Measurements from ENCODE around the gene GALNT12. TPM values are rescaled to one million over a fixed set of nuclear protein-coding genes. Genes with fewer than 3 reads are reported as not detected.

GALNT12 gene
- total RNA-seq, 5 donors from 2014 or later (not counting 1 experiment from before 2014, with no cell fraction given) = 9.5 to 11.7 (median 11.6) TPM

GRCh38 chr9:98801561-98801960 is 5.9 kb upstream of the GALNT12 start:
- WGBS (ENCODE audit: insufficient coverage) = no CpG with 5 or more reads among the region's 1 CpG
- Mint-ChIP-seq H3K27ac (no peak overlapping the region), H3K4me1 (peaks cover 9 to 16% (median 12%) of the 10 kb centered on the region in 3 donors), H3K36me3 (peaks cover 3% of the 10 kb centered on the region), H3K27me3 (peaks cover 4 to 6% of the 10 kb centered on the region in 2 donors), H3K4me3 (no peak overlapping the region), H3K9me3 (peaks cover 0 to 11% (median 9%) of the 10 kb centered on the region in 3 donors)
- Histone ChIP-seq H3K36me3 (ENCODE audit: control insufficient read depth in 2 of 2, extremely low read depth in 1 of 2, insufficient read depth in 1 of 2, low read length in 1 of 2) (no peaks in the 10 kb centered on the region), H3K4me1 (ENCODE audit: control insufficient read depth in 1 of 2, extremely low read depth in 1 of 2, insufficient read depth in 2 of 2, low read length in 2 of 2) (peaks cover 0 to 6% of the 10 kb centered on the region in 2 experiments), H3K9me3 (no peaks in the 10 kb centered on the region), H3K27ac (ENCODE audit: low read length) (no peak overlapping the region), H3K4me3 (ENCODE audit: control insufficient read depth in 1 of 2, extremely low read depth in 1 of 2, low read length in 1 of 2) (no peak overlapping the region), H3K27me3 (replicated peaks in 1 of 2; ENCODE audit: control insufficient read depth in 2 of 2, extremely low read depth in 1 of 2, insufficient read depth in 2 of 2, low read length in 1 of 2) (peaks cover 0 to 17% of the 10 kb centered on the region in 2 experiments)
- DNase-seq = no peak
- POLR2A ChIA-PET = no interaction called here
- CTCF ChIA-PET = no interaction called here
- no peak for ATAC-seq (replicated peaks in 1 of 4)

DNA sequence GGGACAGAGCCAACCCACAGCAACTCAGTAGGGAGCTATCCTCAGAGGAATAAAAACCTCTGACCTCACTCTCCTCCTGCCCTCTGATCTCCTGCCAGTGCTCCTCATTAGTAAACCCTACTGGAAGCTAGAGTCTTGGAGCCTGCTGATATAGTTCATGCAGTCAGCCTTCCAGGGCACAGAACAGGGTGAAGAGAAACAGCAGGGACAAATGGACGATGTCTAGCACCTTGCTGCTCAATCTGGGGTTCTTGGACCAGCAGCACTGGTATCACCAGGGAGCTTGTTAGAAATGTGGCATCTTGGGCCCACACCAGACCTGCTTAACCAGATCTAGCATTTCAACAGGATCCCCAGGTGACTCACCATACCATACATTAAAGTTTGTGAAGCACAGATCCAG is 5.5 kb upstream of the GALNT12 start:
- Mint-ChIP-seq H3K4me1 (peaks cover 12 to 16% (median 13%) of the 10 kb centered on the region in 3 donors), H3K9me3 (peaks cover 0 to 11% (median 9%) of the 10 kb centered on the region in 3 donors), H3K4me3 (no peak overlapping the region), H3K27me3 (peaks cover 4 to 6% of the 10 kb centered on the region in 2 donors), H3K36me3 (peaks cover 3% of the 10 kb centered on the region), H3K27ac (no peak overlapping the region)
- H3K4me3 ChIP-seq (ENCODE audit: control insufficient read depth in 1 of 2, extremely low read depth in 1 of 2, low read length in 1 of 2) = no peak overlapping the region
- peaks cover 0 to 17% of the 10 kb centered on the region in 2 experiments for H3K27me3 ChIP-seq (replicated peaks in 1 of 2; ENCODE audit: control insufficient read depth in 2 of 2, extremely low read depth in 1 of 2, insufficient read depth in 2 of 2, low read length in 1 of 2)
- no peaks in the 10 kb centered on the region for H3K9me3 ChIP-seq
- CTCF ChIA-PET = no interaction called here
- ATAC-seq (replicated peaks in 1 of 4) = no peak
- H3K36me3 ChIP-seq (ENCODE audit: control insufficient read depth in 2 of 2, extremely low read depth in 1 of 2, insufficient read depth in 1 of 2, low read length in 1 of 2) = no peaks in the 10 kb centered on the region
- DNase-seq = no peak
- peaks cover 0 to 6% of the 10 kb centered on the region in 2 experiments for H3K4me1 ChIP-seq (ENCODE audit: control insufficient read depth in 1 of 2, extremely low read depth in 1 of 2, insufficient read depth in 2 of 2, low read length in 2 of 2)
- WGBS (ENCODE audit: insufficient coverage) = 86% methylated on average over 1 of the region's 1 CpG
- POLR2A ChIA-PET = no interaction called here
- no peak overlapping the region for H3K27ac ChIP-seq (ENCODE audit: low read length)

- peaks cover 0 to under 1% (median 0%) of the 10 kb centered on the region in 3 donors for H3K9me3 Mint-ChIP-seq
- H3K27me3 Mint-ChIP-seq = peaks cover 4 to 6% of the 10 kb centered on the region in 2 donors
- Histone ChIP-seq H3K9me3 (no peaks in the 10 kb centered on the region), H3K36me3 (ENCODE audit: control insufficient read depth in 2 of 2, extremely low read depth in 1 of 2, insufficient read depth in 1 of 2, low read length in 1 of 2) (no peaks in the 10 kb centered on the region), H3K4me3 (ENCODE audit: control insufficient read depth in 1 of 2, extremely low read depth in 1 of 2, low read length in 1 of 2) (no peak overlapping the region), H3K27ac (ENCODE audit: low read length) (no peak overlapping the region), H3K27me3 (replicated peaks in 1 of 2; ENCODE audit: control insufficient read depth in 2 of 2, extremely low read depth in 1 of 2, insufficient read depth in 2 of 2, low read length in 1 of 2) (peaks cover 0 to 28% of the 10 kb centered on the region in 2 experiments), H3K4me1 (ENCODE audit: control insufficient read depth in 1 of 2, extremely low read depth in 1 of 2, insufficient read depth in 2 of 2, low read length in 2 of 2) (peaks cover 2 to 21% of the 10 kb centered on the region in 2 experiments)
- WGBS (ENCODE audit: insufficient coverage) = no CpG with 5 or more reads among the region's 2 CpGs
- H3K4me3 Mint-ChIP-seq = no peak overlapping the region
- CTCF ChIA-PET = interaction anchor here (0.5 to 0.6 kb wide), 3 partner anchors 30 to 1093 kb away, joined by 3 to 4 read pairs (median 3); no protein-coding TSS in a partner anchor
- no peak for ATAC-seq (replicated peaks in 1 of 4)
- H3K4me1 Mint-ChIP-seq = peaks cover 22 to 25% (median 22%) of the 10 kb centered on the region in 3 donors
- no peak overlapping the region for H3K27ac Mint-ChIP-seq
- POLR2A ChIA-PET = no interaction called here
- H3K36me3 Mint-ChIP-seq = no peaks in the 10 kb centered on the region
- DNase-seq = no peak
These were observed 3.4 kb upstream of the GALNT12 start for GRCh38 chr9:98804083-98804482.

GRCh38 chr9:98805506-98806272 is 1.8 kb upstream of the GALNT12 start:
- WGBS (ENCODE audit: insufficient coverage) = 100% methylated on average over 1 of the region's 8 CpGs
- no peak for DNase-seq
- H3K9me3 ChIP-seq = no peaks in the 10 kb centered on the region
- ChIA-PET POLR2A (no interaction called here), CTCF (no interaction called here)
- peaks cover 28 to 31% (median 28%) of the 10 kb centered on the region in 3 donors for H3K4me1 Mint-ChIP-seq
- H3K27ac Mint-ChIP-seq = no peak overlapping the region
- no peak overlapping the region for H3K27ac ChIP-seq (ENCODE audit: low read length)
- H3K36me3 ChIP-seq (ENCODE audit: control insufficient read depth in 2 of 2, extremely low read depth in 1 of 2, insufficient read depth in 1 of 2, low read length in 1 of 2) = no peaks in the 10 kb centered on the region
- ATAC-seq (replicated peaks in 1 of 4) = no peak
- peaks cover 2 to 22% of the 10 kb centered on the region in 2 experiments for H3K4me1 ChIP-seq (ENCODE audit: control insufficient read depth in 1 of 2, extremely low read depth in 1 of 2, insufficient read depth in 2 of 2, low read length in 2 of 2)
- no peak overlapping the region for H3K4me3 ChIP-seq (ENCODE audit: control insufficient read depth in 1 of 2, extremely low read depth in 1 of 2, low read length in 1 of 2)
- peak overlapping the region in 1 of 3 donors; percentile 88 for H3K4me3 Mint-ChIP-seq
- no peaks in the 10 kb centered on the region for H3K36me3 Mint-ChIP-seq
- peaks cover 0 to 28% of the 10 kb centered on the region in 2 experiments for H3K27me3 ChIP-seq (replicated peaks in 1 of 2; ENCODE audit: control insufficient read depth in 2 of 2, extremely low read depth in 1 of 2, insufficient read depth in 2 of 2, low read length in 1 of 2)
- H3K9me3 Mint-ChIP-seq = no peaks in the 10 kb centered on the region
- peaks cover 4 to 6% of the 10 kb centered on the region in 2 donors for H3K27me3 Mint-ChIP-seq

DNA sequence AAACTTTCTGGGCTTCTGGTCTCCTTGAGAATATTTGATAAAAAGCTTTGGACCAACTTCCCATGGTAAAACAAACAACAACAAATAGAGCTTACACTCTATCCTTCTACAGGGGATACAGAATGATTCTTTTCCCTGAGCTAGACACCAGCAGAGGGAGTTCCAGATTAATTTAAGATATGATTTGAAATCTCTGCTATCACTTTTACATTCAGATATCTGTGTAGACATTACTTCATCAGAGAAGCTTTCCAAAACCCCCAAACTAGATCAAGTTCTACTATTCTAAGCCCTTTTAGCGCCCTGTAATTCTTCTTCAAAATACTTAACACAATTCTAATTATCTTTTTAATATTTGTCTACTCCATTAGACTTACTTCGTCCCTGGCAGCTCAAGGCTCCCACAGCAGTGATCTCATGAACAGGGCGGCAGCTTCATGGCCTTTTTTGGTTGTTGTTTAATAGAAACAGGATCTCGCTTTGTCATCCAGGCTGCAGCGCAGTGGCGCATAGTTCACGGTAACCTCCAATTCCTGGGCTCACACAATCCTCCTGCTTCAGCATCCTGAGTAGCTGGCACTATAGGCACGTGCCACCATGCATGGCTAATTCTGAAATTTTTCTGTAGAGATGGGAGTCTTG is 955 bp upstream of the GALNT12 start:
- ATAC-seq (replicated peaks in 1 of 4) = no peak

GRCh38 chr9:98807814-98808195 is 335 bp downstream of the GALNT12 start:
- 2% methylated on average over 39 of the region's 46 CpGs for whole genome bisulfite sequencing (ENCODE audit: insufficient coverage)
- Histone ChIP-seq H3K27me3 (replicated peaks in 1 of 2; ENCODE audit: control insufficient read depth in 2 of 2, extremely low read depth in 1 of 2, insufficient read depth in 2 of 2, low read length in 1 of 2) (peaks cover 0 to 17% of the 10 kb centered on the region in 2 experiments), H3K9me3 (no peaks in the 10 kb centered on the region), H3K36me3 (ENCODE audit: control insufficient read depth in 2 of 2, extremely low read depth in 1 of 2, insufficient read depth in 1 of 2, low read length in 1 of 2) (no peaks in the 10 kb centered on the region), H3K4me3 (ENCODE audit: control insufficient read depth in 1 of 2, extremely low read depth in 1 of 2, low read length in 1 of 2) (peak overlapping the region; percentile 71 to 74), H3K4me1 (ENCODE audit: control insufficient read depth in 1 of 2, extremely low read depth in 1 of 2, insufficient read depth in 2 of 2, low read length in 2 of 2) (peaks cover 2 to 22% of the 10 kb centered on the region in 2 experiments), H3K27ac (ENCODE audit: low read length) (no peak overlapping the region)
- H3K27ac Mint-ChIP-seq = no peak overlapping the region
- H3K9me3 Mint-ChIP-seq = peaks cover 0 to under 1% (median 0%) of the 10 kb centered on the region in 3 donors
- H3K36me3 Mint-ChIP-seq = peaks cover 9% of the 10 kb centered on the region
- H3K4me3 Mint-ChIP-seq = peak overlapping the region; percentile 81 to 88 (median 86)
- H3K4me1 Mint-ChIP-seq = peaks cover 28 to 40% (median 33%) of the 10 kb centered on the region in 3 donors
- ATAC-seq (replicated peaks in 1 of 4) (peak; percentile 43 to 63 (median 58)), DNase-seq (peak in 8 of 35 experiments; percentile 6 to 47 (median 24))
- ChIA-PET POLR2A (interaction anchor here in 1 of 2 donors (0.5 kb wide), 1 partner anchor 204 kb away, joined by 3 read pairs; no protein-coding TSS in a partner anchor), CTCF (interaction anchor here in 1 of 2 donors (0.8 kb wide), 1 partner anchor 115 kb away, joined by 3 read pairs; no protein-coding TSS in a partner anchor)
- H3K27me3 Mint-ChIP-seq = peaks cover 3 to 4% of the 10 kb centered on the region in 2 donors

More for the DNA sequence above, 955 bp upstream of the GALNT12 start:
- H3K4me3 ChIP-seq (ENCODE audit: control insufficient read depth in 1 of 2, extremely low read depth in 1 of 2, low read length in 1 of 2) = no peak overlapping the region
- peaks cover 4 to 6% of the 10 kb centered on the region in 2 donors for H3K27me3 Mint-ChIP-seq
- no peak for DNase-seq
- ChIA-PET CTCF (interaction anchor here in 1 of 2 donors (0.7 to 0.9 kb wide), 2 partner anchors 193 to 208 kb away, joined by 3 to 7 read pairs; no protein-coding TSS in a partner anchor), POLR2A (no interaction called here)
- H3K27ac ChIP-seq (ENCODE audit: low read length) = no peak overlapping the region
- peaks cover 28 to 39% (median 33%) of the 10 kb centered on the region in 3 donors for H3K4me1 Mint-ChIP-seq
- H3K4me3 Mint-ChIP-seq = peak overlapping the region; percentile 77 to 88 (median 88)
- peaks cover 2 to 22% of the 10 kb centered on the region in 2 experiments for H3K4me1 ChIP-seq (ENCODE audit: control insufficient read depth in 1 of 2, extremely low read depth in 1 of 2, insufficient read depth in 2 of 2, low read length in 2 of 2)
- H3K36me3 Mint-ChIP-seq = peaks cover 8% of the 10 kb centered on the region
- H3K36me3 ChIP-seq (ENCODE audit: control insufficient read depth in 2 of 2, extremely low read depth in 1 of 2, insufficient read depth in 1 of 2, low read length in 1 of 2) = no peaks in the 10 kb centered on the region
- H3K27ac Mint-ChIP-seq = peak overlapping the region; percentile 62 to 63
- no peaks in the 10 kb centered on the region for H3K9me3 ChIP-seq
- peaks cover 0 to 25% of the 10 kb centered on the region in 2 experiments for H3K27me3 ChIP-seq (replicated peaks in 1 of 2; ENCODE audit: control insufficient read depth in 2 of 2, extremely low read depth in 1 of 2, insufficient read depth in 2 of 2, low read length in 1 of 2)
- no peaks in the 10 kb centered on the region for H3K9me3 Mint-ChIP-seq
- WGBS (ENCODE audit: insufficient coverage) = 100% methylated on average over 2 of the region's 8 CpGs
